ENCODE results near the gene GEN1. TPM values are rescaled to one million over a fixed set of nuclear protein-coding genes. Genes with fewer than 3 reads are reported as not detected.

GEN1 gene
- total and polyA plus RNA-seq, 10 of the 15 experiments (the other 5 are each of a cell fraction or from before 2014, with no cell fraction given), result 6.0 to 49.6 (median 36.0) TPM

GRCh38 chr2:17821535-17822444 lies 67.9 kb downstream of the GEN1 start (continued):
- no peak for TF ChIP-seq MXI1 (IDR thresholded peaks at IDR 0.05; ENCODE audit: low read depth, low read length)
- no peak for TF ChIP-seq ATF3 (IDR thresholded peaks at IDR 0.05; ENCODE audit: borderline replicate concordance, extremely low read depth, low read depth, low read length)
- no peak for TF ChIP-seq RAD51 (IDR thresholded peaks at IDR 0.05)
- 0 out of 2 replicates have a peak, but pooled peaks have one; percentile 34 for TF ChIP-seq RB1 (IDR thresholded peaks at IDR 0.05; ENCODE audit: borderline replicate concordance)
- no peak for TF ChIP-seq CHD4 (IDR thresholded peaks at IDR 0.05)
- TF ChIP-seq RBBP5 (conservative IDR thresholded peaks at IDR 0.05), result no peak
- TF ChIP-seq PAX8 (IDR thresholded peaks at IDR 0.05), result no peak
- peak; percentile 26; the same call in 1 of the 2 replicates for TF ChIP-seq NR2F1 (conservative IDR thresholded peaks at IDR 0.05)
- TF ChIP-seq EGR1 (IDR thresholded peaks at IDR 0.05; ENCODE audit: borderline replicate concordance in 1 of 2, low read depth in 2 of 2, low read length in 2 of 2), result no peak
- no peak for TF ChIP-seq MLLT1 (IDR thresholded peaks at IDR 0.05)
- peak; percentile 70; the same call in 1 of the 2 replicates for TF ChIP-seq RELB (IDR thresholded peaks at IDR 0.05; ENCODE audit: low read depth)
- no peak for TF ChIP-seq ZBTB11 (CRISPR knock-in tag; IDR thresholded peaks at IDR 0.05)
- TF ChIP-seq JUND (IDR thresholded peaks at IDR 0.05; ENCODE audit: low read depth, low read length), result no peak
- TF ChIP-seq STAT3 (IDR thresholded peaks at IDR 0.05; ENCODE audit: low read depth, low read length), result no peak
- TF ChIP-seq ELK1 (IDR thresholded peaks at IDR 0.05; ENCODE audit: low read depth, low read length), result no peak
- no peak for TF ChIP-seq ZNF622 (IDR thresholded peaks at IDR 0.05)
- TF ChIP-seq CTCF (IDR thresholded peaks at IDR 0.05 in 2 of 3, conservative IDR thresholded peaks at IDR 0.05 in 1 of 3; ENCODE audit: control insufficient read depth in 2 of 3, extremely low read depth in 1 of 3, insufficient read depth in 1 of 3, low read depth in 3 of 3, low read length in 3 of 3), result no peak
- no peak for TF ChIP-seq BCL11A (IDR thresholded peaks at IDR 0.05; ENCODE audit: low read depth, low read length)
- TF ChIP-seq CREM (IDR thresholded peaks at IDR 0.05; ENCODE audit: low read depth), result no peak
